ENCODE data around the gene CXXC4. TPM values are rescaled to one million over a fixed set of nuclear protein-coding genes. Genes with fewer than 3 reads are reported as not detected.

The CXXC4 gene
- total and polyA plus RNA-seq, 2 experiments from 2014 or later, result not detected

- no peaks in the 10 kb centered on the region for H3K27me3 ChIP-seq (replicated peaks; ENCODE audit: insufficient read depth)
- H3K9me3 ChIP-seq (ENCODE audit: low read depth), result no peaks in the 10 kb centered on the region
- no peaks in the 10 kb centered on the region for H3K4me1 ChIP-seq (ENCODE audit: insufficient read depth)
- no peak overlapping the region for H3K27ac ChIP-seq
- in situ Hi-C loops (cut with MboI), result no loop called here
- no peaks in the 10 kb centered on the region for H3K9me2 ChIP-seq (ENCODE audit: insufficient read depth)
- TF ChIP-seq EZH2phosphoT487 (IDR thresholded peaks at IDR 0.05; ENCODE audit: insufficient read depth, low read depth), result no peak
- TF ChIP-seq EZH2 (IDR thresholded peaks at IDR 0.05; ENCODE audit: insufficient read depth, poor library complexity, severe bottlenecking), result no peak
- no peaks in the 10 kb centered on the region for H4K20me1 ChIP-seq (ENCODE audit: insufficient read depth)
- H3K4me3 ChIP-seq, result no peak overlapping the region
- no peaks in the 10 kb centered on the region for H3K36me3 ChIP-seq (ENCODE audit: low read depth)
- H3K4me2 ChIP-seq (ENCODE audit: unreplicated experiment), result no peak overlapping the region
- H2AFZ ChIP-seq, result no peak overlapping the region
- 5 to 8% methylated on average over 2 of the region's 2 CpGs for WGBS, 2 experiments (ENCODE audit: low coverage in 1 of 2, low lambda C conversion rate in 2 of 2, missing lambda C conversion rate in 2 of 2)
- H3K9ac ChIP-seq, result no peak overlapping the region
- DNase-seq, result no peak
- no peaks in the 10 kb centered on the region for H3K79me2 ChIP-seq (ENCODE audit: insufficient read depth)
- H3F3A ChIP-seq (ENCODE audit: insufficient read depth), result no peaks in the 10 kb centered on the region
Measured at GRCh38 chr4:104457308-104457981, 37.2 kb downstream of the CXXC4 start.

- H3K36me3 ChIP-seq (ENCODE audit: low read depth), result no peaks in the 10 kb centered on the region
- no peak overlapping the region for H2AFZ ChIP-seq
- no peak for TF ChIP-seq EZH2phosphoT487 (IDR thresholded peaks at IDR 0.05; ENCODE audit: insufficient read depth, low read depth)
- TF ChIP-seq EZH2 (IDR thresholded peaks at IDR 0.05; ENCODE audit: insufficient read depth, poor library complexity, severe bottlenecking), result no peak
- H3K4me2 ChIP-seq (ENCODE audit: unreplicated experiment), result no peak overlapping the region
- H3K79me2 ChIP-seq (ENCODE audit: insufficient read depth), result no peaks in the 10 kb centered on the region
- no peaks in the 10 kb centered on the region for H3K27me3 ChIP-seq (replicated peaks; ENCODE audit: insufficient read depth)
- in situ Hi-C loops (cut with MboI), result no loop called here
- no peaks in the 10 kb centered on the region for H3K4me1 ChIP-seq (ENCODE audit: insufficient read depth)
- H3K9ac ChIP-seq, result no peak overlapping the region
- no peak overlapping the region for H3K27ac ChIP-seq
- H3F3A ChIP-seq (ENCODE audit: insufficient read depth), result no peaks in the 10 kb centered on the region
- DNase-seq, result no peak
- WGBS, 2 experiments (ENCODE audit: low coverage in 1 of 2, low lambda C conversion rate in 2 of 2, missing lambda C conversion rate in 2 of 2), result 0 to 3% methylated on average over 1 of the region's 1 CpG
- no peaks in the 10 kb centered on the region for H3K9me3 ChIP-seq (ENCODE audit: low read depth)
- H4K20me1 ChIP-seq (ENCODE audit: insufficient read depth), result no peaks in the 10 kb centered on the region
- H3K9me2 ChIP-seq (ENCODE audit: insufficient read depth), result no peaks in the 10 kb centered on the region
- H3K4me3 ChIP-seq, result no peak overlapping the region
Measured at GRCh38 chr4:104451573-104451972, 43.1 kb downstream of the CXXC4 start.

GRCh38 chr4:104449537-104449936 lies 45.2 kb downstream of the CXXC4 start:
- no peaks in the 10 kb centered on the region for H3F3A ChIP-seq (ENCODE audit: insufficient read depth)
- 25 to 28% methylated on average over 3 of the region's 3 CpGs for WGBS, 2 experiments (ENCODE audit: low coverage in 1 of 2, low lambda C conversion rate in 2 of 2, missing lambda C conversion rate in 2 of 2)
- H4K20me1 ChIP-seq (ENCODE audit: insufficient read depth), result no peaks in the 10 kb centered on the region
- no peak overlapping the region for H3K4me3 ChIP-seq
- no peaks in the 10 kb centered on the region for H3K27me3 ChIP-seq (replicated peaks; ENCODE audit: insufficient read depth)
- no peaks in the 10 kb centered on the region for H3K4me1 ChIP-seq (ENCODE audit: insufficient read depth)
- no peaks in the 10 kb centered on the region for H3K79me2 ChIP-seq (ENCODE audit: insufficient read depth)
- no peak overlapping the region for H2AFZ ChIP-seq
- no peak overlapping the region for H3K27ac ChIP-seq
- in situ Hi-C loops (cut with MboI), result no loop called here
- H3K9me3 ChIP-seq (ENCODE audit: low read depth), result no peaks in the 10 kb centered on the region
- H3K9ac ChIP-seq, result no peak overlapping the region
- no peak for DNase-seq
- H3K9me2 ChIP-seq (ENCODE audit: insufficient read depth), result no peaks in the 10 kb centered on the region
- no peaks in the 10 kb centered on the region for H3K36me3 ChIP-seq (ENCODE audit: low read depth)
- TF ChIP-seq EZH2phosphoT487 (IDR thresholded peaks at IDR 0.05; ENCODE audit: insufficient read depth, low read depth) (no peak), EZH2 (IDR thresholded peaks at IDR 0.05; ENCODE audit: insufficient read depth, poor library complexity, severe bottlenecking) (no peak)
- no peak overlapping the region for H3K4me2 ChIP-seq (ENCODE audit: unreplicated experiment)

- no peak overlapping the region for H2AFZ ChIP-seq
- no peaks in the 10 kb centered on the region for H3K27me3 ChIP-seq (replicated peaks; ENCODE audit: insufficient read depth)
- H4K20me1 ChIP-seq (ENCODE audit: insufficient read depth), result no peaks in the 10 kb centered on the region
- no peak overlapping the region for H3K4me2 ChIP-seq (ENCODE audit: unreplicated experiment)
- H3K4me3 ChIP-seq, result no peak overlapping the region
- no peak for DNase-seq
- no peak for TF ChIP-seq EZH2 (IDR thresholded peaks at IDR 0.05; ENCODE audit: insufficient read depth, poor library complexity, severe bottlenecking)
- no peak for TF ChIP-seq EZH2phosphoT487 (IDR thresholded peaks at IDR 0.05; ENCODE audit: insufficient read depth, low read depth)
- no peaks in the 10 kb centered on the region for H3F3A ChIP-seq (ENCODE audit: insufficient read depth)
- no peaks in the 10 kb centered on the region for H3K4me1 ChIP-seq (ENCODE audit: insufficient read depth)
- in situ Hi-C loops (cut with MboI), result no loop called here
- no peaks in the 10 kb centered on the region for H3K36me3 ChIP-seq (ENCODE audit: low read depth)
- no peaks in the 10 kb centered on the region for H3K79me2 ChIP-seq (ENCODE audit: insufficient read depth)
- H3K27ac ChIP-seq, result no peak overlapping the region
- H3K9me3 ChIP-seq (ENCODE audit: low read depth), result no peaks in the 10 kb centered on the region
- H3K9me2 ChIP-seq (ENCODE audit: insufficient read depth), result no peaks in the 10 kb centered on the region
- no peak overlapping the region for H3K9ac ChIP-seq
- WGBS, 2 experiments (ENCODE audit: low coverage in 1 of 2, low lambda C conversion rate in 2 of 2, missing lambda C conversion rate in 2 of 2), result 2 to 7% methylated on average over 2 of the region's 2 CpGs
Measured at GRCh38 chr4:104447294-104447693, 47.4 kb downstream of the CXXC4 start.
